ENCODE measurements around the gene RPS3A.

- no peak for TF ChIP-seq CTCF (conservative IDR thresholded peaks at IDR 0.05)
- no peak for TF ChIP-seq ZFX (IDR thresholded peaks at IDR 0.05)
Measured at GRCh38 chr4:151114338-151114737, 14.9 kb downstream of the RPS3A start.

All from C4-2B (cell line).